Prostate gland (tissue), 2 donors: Measurements from ENCODE around the gene RAB8A. TPM values are rescaled to one million over a fixed set of nuclear protein-coding genes. Genes with fewer than 3 reads are reported as not detected.

ENCODE experiments used
- DNase-seq: peaks from one replicate; pipeline ENCODE4 v3.0.0-alpha.2; 2019; ENCODE audit warnings: low spot score
- H3K27ac ChIP-seq, 2 donors: fragments of 200-600 bp; sonication (generic); 2 replicates each; pipeline ENCODE4 v1.5.1; 2017 to 2019
- H3K27me3 ChIP-seq: fragments of 200-600 bp; sonication (generic); replicated peaks from 2 replicates; pipeline ENCODE4 v1.5.1; 2019; ENCODE audit not compliant: insufficient read depth
- H3K36me3 ChIP-seq, 2 donors: fragments of 200-600 bp; sonication (generic); 1 replicate in 1 of 2; 2 replicates in 1 of 2; pipeline versions ENCODE4 v1.5.1 to v1.8.1; 2017 to 2019
- H3K4me1 ChIP-seq: fragments of 200-600 bp; sonication (generic); replicated peaks from 2 replicates; pipeline ENCODE4 v1.5.1; 2019
- H3K4me3 ChIP-seq, 2 donors: fragments of 200-600 bp; sonication (generic); 2 replicates each; pipeline ENCODE4 v1.5.1; 2017 to 2019
- H3K9me3 ChIP-seq: fragments of 200-600 bp; sonication (generic); 2 replicates; pipeline ENCODE4 v1.5.1; 2017
- CTCF ChIP-seq, 4 experiments: fragments of 200-600 bp in 2 of 4; fragments of 450-650 bp in 2 of 4; sonication (generic) in 2 of 4; IDR thresholded peaks; 1 replicate in 3 of 4; 2 replicates in 1 of 4; pipeline ENCODE4 v1.5.1; 2016 to 2019; ENCODE audit warnings: antibody characterized with exemption in 4 of 4, mild to moderate bottlenecking in 2 of 4, moderate library complexity in 2 of 4
- POLR2A ChIP-seq: fragments of 450-650 bp; IDR thresholded peaks from one replicate; pipeline ENCODE4 v1.6.1; 2016; ENCODE audit warnings: antibody characterized with exemption, mild to moderate bottlenecking
- POLR2AphosphoS5 ChIP-seq: sonication (generic); formaldehyde crosslinking; IDR thresholded peaks from one replicate; pipeline ENCODE4 v1.6.1; 2017; ENCODE audit warnings: antibody characterized with exemption
- WGBS: methylation state at CpG from one replicate; pipeline ENCODE4 v1.1.5; 2018; 5-methylcytosine and 5-hydroxymethylcytosine counted together
- intact Hi-C: fragments of 100-400 bp; cut with DNase I; formaldehyde crosslinking; loops from one replicate; pipeline ENCODE4 v1.14.2; 2022
- total RNA-seq, 2 donors: library from RNA; depleted of rRNA; stranded (reverse); fragments of >200 nt; gene quantifications; one replicate each; pipeline ENCODE4 v1.1.0, GENCODE V29; 2016

Gene RAB8A
- total RNA-seq, 2 donors from 2014 or later = 67.8 to 70.5 TPM

DNA sequence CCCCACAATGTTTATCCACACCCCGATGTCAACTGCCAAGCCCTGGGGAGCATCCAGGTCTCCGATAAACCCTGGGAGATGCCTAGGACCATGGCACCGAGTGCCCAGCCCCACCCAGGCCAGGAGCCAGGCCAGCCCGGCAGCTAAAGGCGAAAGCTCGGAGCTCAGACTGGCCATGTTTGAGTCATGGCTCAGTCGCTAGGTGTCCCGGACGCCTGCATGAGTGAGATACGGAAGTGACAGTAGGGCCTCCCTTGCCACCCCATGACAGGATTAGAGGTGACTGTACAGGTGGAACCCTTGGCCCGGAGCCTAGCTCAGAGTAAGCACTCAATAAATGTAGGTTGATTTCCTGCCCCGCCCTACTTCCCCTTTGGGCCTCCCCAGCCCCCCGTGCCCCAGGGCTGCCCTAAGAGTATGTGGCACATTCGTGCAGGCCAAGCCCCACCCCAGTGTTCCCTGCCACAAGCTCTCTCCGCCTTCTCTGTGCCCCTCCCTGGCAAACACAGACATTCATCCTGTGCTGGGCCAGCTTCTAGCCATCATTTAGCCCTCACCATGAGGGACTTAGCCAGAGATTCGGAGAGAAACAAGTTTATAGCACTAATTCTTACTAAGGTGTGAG is 41.2 kb upstream of the RAB8A start:
- no peaks in the 10 kb centered on the region for H3K9me3 ChIP-seq
- DNase-seq = peak; percentile 92
- H3K4me3 ChIP-seq = peak overlapping the region; percentile 18 to 61
- intact Hi-C loops = no loop called here
- WGBS = 19% methylated on average over 16 of the region's 16 CpGs
- H3K4me1 ChIP-seq = peaks cover 8% of the 10 kb centered on the region
- TF ChIP-seq CTCF (IDR thresholded peaks at IDR 0.05) = peak in 1 of 4 experiments; percentile 45
- TF ChIP-seq POLR2AphosphoS5 = peak; percentile 78
- TF ChIP-seq POLR2A = peak; percentile 76
- peak overlapping the region; percentile 100 for H3K27ac ChIP-seq
- H3K36me3 ChIP-seq = no peaks in the 10 kb centered on the region
- H3K27me3 ChIP-seq = no peaks in the 10 kb centered on the region

GRCh38 chr19:16071072-16071691 is 40.5 kb upstream of the RAB8A start:
- H3K27me3 ChIP-seq = no peaks in the 10 kb centered on the region
- H3K4me1 ChIP-seq = peaks cover 8% of the 10 kb centered on the region
- H3K9me3 ChIP-seq = no peaks in the 10 kb centered on the region
- H3K4me3 ChIP-seq = no peak overlapping the region
- no peaks in the 10 kb centered on the region for H3K36me3 ChIP-seq
- H3K27ac ChIP-seq = peak overlapping the region; percentile 100
- TF ChIP-seq CTCF (IDR thresholded peaks at IDR 0.05) (no peak), POLR2A (no peak), POLR2AphosphoS5 (no peak)
- WGBS = 86% methylated on average over 9 of the region's 9 CpGs
- DNase-seq = no peak
- intact Hi-C loops = no loop called here

DNA sequence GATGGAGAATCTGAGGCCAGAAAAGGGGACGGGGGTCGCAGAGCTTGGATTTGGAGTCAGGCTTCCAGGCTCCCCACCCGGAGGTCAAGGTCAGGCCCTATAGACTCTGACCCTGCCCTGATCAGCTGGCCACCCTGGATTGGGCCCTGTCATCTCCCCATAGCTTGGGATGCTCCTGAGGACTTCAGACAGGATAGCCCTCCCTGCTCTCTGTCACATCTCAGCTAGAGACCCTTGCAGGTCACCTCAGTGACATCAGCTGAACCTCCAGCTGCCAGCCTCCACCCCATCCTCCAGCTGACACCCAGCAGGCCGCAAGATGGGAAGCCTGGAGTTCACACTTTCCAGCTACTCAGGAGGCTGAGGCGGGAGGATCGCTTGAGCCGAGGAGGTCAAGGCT is 38.2 kb upstream of the RAB8A start:
- Histone ChIP-seq H3K36me3 (no peaks in the 10 kb centered on the region), H3K4me3 (no peak overlapping the region), H3K9me3 (no peaks in the 10 kb centered on the region), H3K27ac (peak overlapping the region; percentile 100), H3K4me1 (peaks cover 13% of the 10 kb centered on the region), H3K27me3 (no peaks in the 10 kb centered on the region)
- TF ChIP-seq CTCF (IDR thresholded peaks at IDR 0.05) (no peak), POLR2AphosphoS5 (no peak), POLR2A (no peak)
- WGBS = 83% methylated on average over 7 of the region's 7 CpGs
- intact Hi-C loops = no loop called here
- no peak for DNase-seq

- peak; percentile 49 for DNase-seq
- TF ChIP-seq POLR2A = no peak
- peak; percentile 57 for TF ChIP-seq POLR2AphosphoS5
- no peak for TF ChIP-seq CTCF (IDR thresholded peaks at IDR 0.05)
- Histone ChIP-seq H3K4me1 (peaks cover 13% of the 10 kb centered on the region), H3K9me3 (no peaks in the 10 kb centered on the region), H3K27ac (peak overlapping the region; percentile 100), H3K27me3 (no peaks in the 10 kb centered on the region), H3K36me3 (no peaks in the 10 kb centered on the region), H3K4me3 (no peak overlapping the region)
- WGBS = 25% methylated on average over 3 of the region's 3 CpGs
- intact Hi-C loops = no loop called here
These were observed 37.7 kb upstream of the RAB8A start for GRCh38 chr19:16073988-16074387.
